HepG2 (cell line): Measurements from ENCODE around the gene SPRED2.

Source experiments
- HIVEP1 ChIP-seq: sonication (generic); formaldehyde crosslinking; IDR thresholded peaks from 2 replicates; pipeline ENCODE4 v1.4.0; 2020; ENCODE audit warnings: mild to moderate bottlenecking, missing genetic modification reagents
- ZNF782 ChIP-seq: sonication (generic); formaldehyde crosslinking; IDR thresholded peaks from 2 replicates; pipeline ENCODE4 v1.4.0; 2020; ENCODE audit warnings: missing genetic modification reagents, mild to moderate bottlenecking, borderline replicate concordance

GRCh38 chr2:65287364-65287763, 145.0 kb downstream of the SPRED2 start:
- TF ChIP-seq HIVEP1 (CRISPR knock-in tag) (no peak), ZNF782 (CRISPR knock-in tag) (no peak)
